ENCODE measurements around the gene POU2F1. TPM values are rescaled to one million over a fixed set of nuclear protein-coding genes. Genes with fewer than 3 reads are reported as not detected.

Gene POU2F1
- polyA plus RNA-seq, 2 of the 4 experiments (the other 2 are of a cell fraction), result 2.9 to 9.4 TPM

DNA sequence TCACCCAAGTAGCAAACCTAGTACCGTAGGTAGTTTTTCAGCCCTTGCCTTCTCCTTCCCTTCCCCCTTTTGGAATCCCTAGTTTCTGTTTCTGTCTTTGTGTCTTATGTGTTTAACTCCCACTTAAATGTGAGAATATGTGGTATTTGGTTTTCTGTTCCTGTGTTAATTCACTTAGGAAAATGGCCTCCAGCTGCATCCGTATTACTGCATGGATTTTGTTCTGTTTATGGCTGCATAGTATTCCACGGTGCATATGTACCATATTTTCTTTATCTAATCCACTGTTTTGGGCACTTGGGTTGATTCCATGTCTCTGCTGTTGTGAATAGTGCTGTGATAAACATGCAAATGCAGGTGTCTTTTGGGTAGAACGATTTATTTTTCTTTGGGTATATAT is 138.6 kb downstream of the POU2F1 start:
- CTCF ChIA-PET, result no interaction called here
- POLR2A ChIA-PET, result no interaction called here
- no peaks in the 10 kb centered on the region for H3K9me3 ChIP-seq
- H3K4me1 ChIP-seq, result peaks cover 7% of the 10 kb centered on the region; the same call in 2 of the 3 replicates
- WGBS (ENCODE audit: missing lambda C conversion rate), result 92% methylated on average over 4 of the region's 4 CpGs
- no peak overlapping the region for H3K4me2 ChIP-seq
- no peak overlapping the region for H3K4me3 ChIP-seq
- FAIRE-seq (no peak), ATAC-seq (no peak), DNase-seq (ENCODE audit: low read depth in 1 of 2, low spot score in 1 of 2) (no peak)
- no peak overlapping the region for H3K27ac ChIP-seq
- TF ChIP-seq HOXA7 (CRISPR knock-in tag; IDR thresholded peaks at IDR 0.05), result no peak
- TF ChIP-seq KDM1A (IDR thresholded peaks at IDR 0.05; ENCODE audit: low read depth), result peak; percentile 73; the same call in 1 of the 2 replicates

DNA sequence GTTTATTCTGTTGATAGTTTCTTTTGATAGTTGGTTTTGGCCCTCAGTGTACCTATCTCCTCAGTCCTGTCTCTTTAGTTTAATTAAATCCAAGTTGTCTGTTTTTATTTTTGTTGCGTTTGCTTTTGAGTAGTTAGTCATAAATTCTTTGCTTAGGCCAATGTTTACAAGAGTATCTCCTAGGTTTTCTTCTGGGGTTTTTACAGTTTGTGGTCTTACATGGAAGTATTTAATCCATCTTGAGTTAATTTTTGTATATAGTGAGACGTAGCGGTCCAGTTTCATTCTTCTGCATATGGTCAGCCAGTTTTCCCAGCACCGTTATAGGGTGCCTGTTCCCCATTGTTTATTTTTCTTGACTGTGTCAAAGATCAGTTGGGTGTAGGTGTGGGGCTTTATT is 139.4 kb downstream of the POU2F1 start:
- TF ChIP-seq ZC3H11A (IDR thresholded peaks at IDR 0.05), result no peak
- no peak for TF ChIP-seq RCOR1 (IDR thresholded peaks at IDR 0.05; ENCODE audit: low read depth, low read length)
- no peak for TF ChIP-seq ESRRA (IDR thresholded peaks at IDR 0.05; ENCODE audit: borderline replicate concordance, low read length)
- TF ChIP-seq FOXS1 (CRISPR knock-in tag; IDR thresholded peaks at IDR 0.05), result no peak
- Histone ChIP-seq H3K27ac (no peak overlapping the region), H3K4me1 (peaks cover 7% of the 10 kb centered on the region; the same call in 2 of the 3 replicates), H3K9me3 (no peaks in the 10 kb centered on the region), H3K4me3 (no peak overlapping the region), H3K4me2 (peak overlapping the region; percentile 30; the same call in 1 of the 3 replicates)
- ChIA-PET CTCF (no interaction called here), POLR2A (no interaction called here)
- no peak for ATAC-seq
- no peak for DNase-seq (ENCODE audit: low read depth in 1 of 2, low spot score in 1 of 2)
- no peak for FAIRE-seq
- 71% methylated on average over 4 of the region's 4 CpGs for WGBS (ENCODE audit: missing lambda C conversion rate)

DNA sequence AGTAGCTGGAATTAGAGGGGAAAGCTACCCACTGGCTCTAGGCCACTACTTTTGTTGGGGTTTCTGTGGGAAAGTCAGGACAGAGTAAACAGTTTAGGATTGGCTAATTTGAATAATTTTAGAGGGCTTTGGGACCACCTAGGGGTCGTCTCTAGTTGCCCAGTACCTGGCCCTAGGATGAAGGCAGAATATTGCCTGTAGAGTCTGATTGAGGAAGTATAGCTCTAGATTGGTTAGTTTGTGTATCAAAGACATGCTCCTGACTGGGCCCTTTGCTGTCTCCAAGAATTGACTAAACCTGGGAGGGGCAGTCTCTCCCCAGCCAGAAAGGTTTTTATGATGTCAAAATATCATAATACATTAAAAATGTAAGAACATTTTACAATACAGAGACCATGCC is 142.0 kb downstream of the POU2F1 start:
- DNase-seq (ENCODE audit: low read depth in 1 of 2, low spot score in 1 of 2) (no peak), ATAC-seq (no peak), FAIRE-seq (no peak)
- CTCF ChIA-PET, result interaction anchor here (1.0 to 1.7 kb wide), 3 partner anchors 10 to 171 kb away, joined by 3 to 4 read pairs (median 4); no protein-coding TSS in a partner anchor
- Histone ChIP-seq H3K27ac (no peak overlapping the region), H3K4me1 (peaks cover 7% of the 10 kb centered on the region; the same call in 2 of the 3 replicates), H3K4me2 (no peak overlapping the region), H3K9me3 (no peaks in the 10 kb centered on the region), H3K4me3 (no peak overlapping the region)
- WGBS (ENCODE audit: missing lambda C conversion rate), result 86% methylated on average over 1 of the region's 1 CpG
- TF ChIP-seq, protein P1, sequence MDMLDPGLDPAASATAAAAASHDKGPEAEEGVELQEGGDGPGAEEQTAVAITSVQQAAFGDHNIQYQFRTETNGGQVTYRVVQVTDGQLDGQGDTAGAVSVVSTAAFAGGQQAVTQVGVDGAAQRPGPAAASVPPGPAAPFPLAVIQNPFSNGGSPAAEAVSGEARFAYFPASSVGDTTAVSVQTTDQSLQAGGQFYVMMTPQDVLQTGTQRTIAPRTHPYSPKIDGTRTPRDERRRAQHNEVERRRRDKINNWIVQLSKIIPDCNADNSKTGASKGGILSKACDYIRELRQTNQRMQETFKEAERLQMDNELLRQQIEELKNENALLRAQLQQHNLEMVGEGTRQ (IDR thresholded peaks at IDR 0.05), result no peak
- TF ChIP-seq CEBPB (IDR thresholded peaks at IDR 0.05), result no peak
- POLR2A ChIA-PET, result no interaction called here

DNA sequence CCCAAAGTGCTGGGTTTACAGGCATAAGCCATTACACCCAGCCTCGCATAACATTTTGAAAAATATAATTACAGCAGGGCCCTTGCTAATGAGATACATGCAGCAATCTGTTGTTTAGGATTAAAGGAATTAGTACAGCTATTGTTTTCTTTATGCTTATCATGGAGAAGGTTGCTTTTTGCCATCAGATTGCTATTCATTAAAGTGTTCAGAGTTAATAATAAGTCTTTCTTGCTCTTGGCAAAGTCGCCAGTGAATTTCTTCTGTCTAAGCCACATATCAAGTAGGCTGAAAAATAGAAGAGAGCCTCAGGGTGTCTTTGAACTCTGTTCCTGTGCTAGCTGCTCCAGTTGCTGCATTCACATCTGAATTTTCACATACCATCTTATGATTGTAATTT is 144.1 kb downstream of the POU2F1 start:
- FAIRE-seq (no peak), ATAC-seq (no peak), DNase-seq (ENCODE audit: low read depth in 1 of 2, low spot score in 1 of 2) (no peak)
- H3K4me3 ChIP-seq, result no peak overlapping the region
- 88% methylated on average over 2 of the region's 2 CpGs for WGBS (ENCODE audit: missing lambda C conversion rate)
- no peaks in the 10 kb centered on the region for H3K9me3 ChIP-seq
- H3K4me1 ChIP-seq, result peaks cover 6% of the 10 kb centered on the region; the same call in 2 of the 3 replicates
- H3K4me2 ChIP-seq, result no peak overlapping the region
- H3K27ac ChIP-seq, result no peak overlapping the region
- TF ChIP-seq CHD2 (IDR thresholded peaks at IDR 0.05; ENCODE audit: low read length, partially characterized antibody) (no peak), CHD4 (IDR thresholded peaks at IDR 0.05; ENCODE audit: borderline replicate concordance) (no peak), SMC3 (IDR thresholded peaks at IDR 0.05) (no peak), HEYL (CRISPR knock-in tag; IDR thresholded peaks at IDR 0.05) (no peak), RAD21 (conservative IDR thresholded peaks at IDR 0.05 in 1 of 2, IDR thresholded peaks at IDR 0.05 in 1 of 2) (no peak), NPAS2 (CRISPR knock-in tag; IDR thresholded peaks at IDR 0.05; ENCODE audit: borderline replicate concordance) (no peak)
- TF ChIP-seq, protein P2, sequence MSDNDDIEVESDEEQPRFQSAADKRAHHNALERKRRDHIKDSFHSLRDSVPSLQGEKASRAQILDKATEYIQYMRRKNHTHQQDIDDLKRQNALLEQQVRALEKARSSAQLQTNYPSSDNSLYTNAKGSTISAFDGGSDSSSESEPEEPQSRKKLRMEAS (IDR thresholded peaks at IDR 0.05), result no peak
- ChIA-PET POLR2A (no interaction called here), CTCF (no interaction called here)

DNA sequence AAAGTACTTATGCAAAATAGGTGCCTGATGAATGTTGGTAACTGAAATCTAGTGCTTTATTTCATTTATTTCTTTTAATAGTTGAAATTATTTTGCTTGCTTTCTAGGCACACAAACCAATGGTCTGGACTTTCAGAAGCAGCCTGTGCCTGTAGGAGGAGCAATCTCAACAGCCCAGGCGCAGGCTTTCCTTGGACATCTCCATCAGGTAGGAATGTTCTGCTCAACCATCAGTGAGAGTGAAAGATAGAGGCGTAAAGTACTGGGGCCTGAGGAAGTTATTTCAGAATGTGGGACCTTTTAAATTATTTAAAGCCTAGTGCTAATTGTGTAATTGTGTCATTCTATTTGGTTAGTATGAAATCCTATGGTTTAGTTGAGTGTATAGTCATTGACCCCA is 144.7 kb downstream of the POU2F1 start:
- CTCF ChIA-PET, result no interaction called here
- WGBS (ENCODE audit: missing lambda C conversion rate), result 98% methylated on average over 2 of the region's 2 CpGs
- POLR2A ChIA-PET, result no interaction called here
- H3K9me3 ChIP-seq, result no peaks in the 10 kb centered on the region
- DNase-seq (ENCODE audit: low read depth in 1 of 2, low spot score in 1 of 2) (no peak), ATAC-seq (no peak), FAIRE-seq (no peak)
- peaks cover 1% of the 10 kb centered on the region; the same call in 2 of the 3 replicates for H3K4me1 ChIP-seq
- TF ChIP-seq POLR2AphosphoS2 (conservative IDR thresholded peaks at IDR 0.05; ENCODE audit: low read length), result no peak
- no peak for TF ChIP-seq KDM5A (IDR thresholded peaks at IDR 0.05)
- TF ChIP-seq, protein P3, sequence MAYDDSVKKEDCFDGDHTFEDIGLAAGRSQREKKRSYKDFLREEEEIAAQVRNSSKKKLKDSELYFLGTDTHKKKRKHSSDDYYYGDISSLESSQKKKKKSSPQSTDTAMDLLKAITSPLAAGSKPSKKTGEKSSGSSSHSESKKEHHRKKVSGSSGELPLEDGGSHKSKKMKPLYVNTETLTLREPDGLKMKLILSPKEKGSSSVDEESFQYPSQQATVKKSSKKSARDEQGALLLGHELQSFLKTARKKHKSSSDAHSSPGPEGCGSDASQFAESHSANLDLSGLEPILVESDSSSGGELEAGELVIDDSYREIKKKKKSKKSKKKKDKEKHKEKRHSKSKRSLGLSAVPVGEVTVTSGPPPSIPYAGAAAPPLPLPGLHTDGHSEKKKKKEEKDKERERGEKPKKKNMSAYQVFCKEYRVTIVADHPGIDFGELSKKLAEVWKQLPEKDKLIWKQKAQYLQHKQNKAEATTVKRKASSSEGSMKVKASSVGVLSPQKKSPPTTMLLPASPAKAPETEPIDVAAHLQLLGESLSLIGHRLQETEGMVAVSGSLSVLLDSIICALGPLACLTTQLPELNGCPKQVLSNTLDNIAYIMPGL (CRISPR knock-in tag; IDR thresholded peaks at IDR 0.05; ENCODE audit: borderline replicate concordance), result no peak
- no peak for TF ChIP-seq SMC3 (IDR thresholded peaks at IDR 0.05)
- TF ChIP-seq, protein P2 (IDR thresholded peaks at IDR 0.05), result no peak
- H3K4me2 ChIP-seq, result no peak overlapping the region
- H3K27ac ChIP-seq, result no peak overlapping the region
- H3K4me3 ChIP-seq, result no peak overlapping the region

Data from A549 (cell line).